ENCODE results near the gene ASS1. TPM values are rescaled to one million over a fixed set of nuclear protein-coding genes. Genes with fewer than 3 reads are reported as not detected.
"Not testable (repeated sequence)": the region's sequence is repeated elsewhere in the genome, so short reads cannot be mapped to it uniquely, and the experiment has no call there.

The ASS1 gene
- total and polyA plus RNA-seq, 3 experiments from 2014 or later, result 2.3 to 3.4 TPM; not detected in 1

GRCh38 chr9:130433947-130434262 lies 10.9 kb upstream of the ASS1 start:
- H3K4me1 Mint-ChIP-seq, result peaks cover 0 to 9% (median 0%) of the 10 kb centered on the region in 3 donors
- Histone ChIP-seq H3K4me1 (ENCODE audit: insufficient read depth, low read length) (no peaks in the 10 kb centered on the region), H3K27me3 (ENCODE audit: insufficient read depth, low read length, poor library complexity, severe bottlenecking) (peaks cover 5% of the 10 kb centered on the region), H3K27ac (ENCODE audit: low read depth, low read length) (no peak overlapping the region), H3K4me3 (ENCODE audit: low read length) (no peak overlapping the region), H3K9me3 (ENCODE audit: low read length) (no peaks in the 10 kb centered on the region), H3K36me3 (ENCODE audit: insufficient read depth, low read length) (no peaks in the 10 kb centered on the region)
- H3K9me3 Mint-ChIP-seq, result peaks cover 0 to 4% (median 3%) of the 10 kb centered on the region in 5 donors
- CTCF ChIA-PET, result no interaction called here
- H3K27me3 Mint-ChIP-seq, result peaks cover 32 to 49% of the 10 kb centered on the region in 2 donors
- no peaks in the 10 kb centered on the region for H3K36me3 Mint-ChIP-seq
- H3K27ac Mint-ChIP-seq, result no peak overlapping the region
- peak overlapping the region in 2 of 7 donors; percentile 9 to 32 for H3K4me3 Mint-ChIP-seq
- no peak for DNase-seq
- POLR2A ChIA-PET, result no interaction called here

- DNase-seq; H3K36me3 Mint-ChIP-seq; H3K9me3 ChIP-seq (ENCODE audit: low read length); H3K4me3 ChIP-seq (ENCODE audit: low read length); POLR2A ChIA-PET; H3K4me1 Mint-ChIP-seq; H3K27ac Mint-ChIP-seq; H3K36me3 ChIP-seq (ENCODE audit: insufficient read depth, low read length); H3K9me3 Mint-ChIP-seq; H3K27me3 ChIP-seq (ENCODE audit: insufficient read depth, low read length, poor library complexity, severe bottlenecking); H3K4me1 ChIP-seq (ENCODE audit: insufficient read depth, low read length); H3K27ac ChIP-seq (ENCODE audit: low read depth, low read length); CTCF ChIA-PET; H3K4me3 Mint-ChIP-seq: not testable (repeated sequence)
- H3K27me3 Mint-ChIP-seq, result peaks cover 32 to 53% of the 10 kb centered on the region in 2 donors
Measured at GRCh38 chr9:130434656-130435055, 10.1 kb upstream of the ASS1 start.

- DNase-seq, result no peak
- H3K9me3 ChIP-seq (ENCODE audit: low read length), result no peaks in the 10 kb centered on the region
- POLR2A ChIA-PET, result no interaction called here
- H3K4me1 ChIP-seq (ENCODE audit: insufficient read depth, low read length), result no peaks in the 10 kb centered on the region
- no peak overlapping the region for H3K27ac ChIP-seq (ENCODE audit: low read depth, low read length)
- Mint-ChIP-seq H3K27me3 (peaks cover 34 to 51% of the 10 kb centered on the region in 2 donors), H3K4me1 (peaks cover 0 to 9% (median 0%) of the 10 kb centered on the region in 3 donors), H3K27ac (no peak overlapping the region), H3K36me3 (peaks cover 0 to 19% (median 0%) of the 10 kb centered on the region in 3 donors), H3K4me3 (no peak overlapping the region), H3K9me3 (peaks cover 13 to 22% (median 19%) of the 10 kb centered on the region in 5 donors)
- no peak overlapping the region for H3K4me3 ChIP-seq (ENCODE audit: low read length)
- H3K27me3 ChIP-seq (ENCODE audit: insufficient read depth, low read length, poor library complexity, severe bottlenecking), result no peaks in the 10 kb centered on the region
- no peaks in the 10 kb centered on the region for H3K36me3 ChIP-seq (ENCODE audit: insufficient read depth, low read length)
- CTCF ChIA-PET, result no interaction called here
Measured at GRCh38 chr9:130437011-130437789, 7.6 kb upstream of the ASS1 start.

GRCh38 chr9:130438382-130438981 lies 6.3 kb upstream of the ASS1 start:
- peaks cover 14 to 21% (median 19%) of the 10 kb centered on the region in 5 donors for H3K9me3 Mint-ChIP-seq
- no peak overlapping the region for H3K4me3 Mint-ChIP-seq
- DNase-seq, result no peak
- CTCF ChIA-PET, result interaction anchor here (0.7 kb wide), 1 partner anchor 17 kb away, joined by 3 read pairs; no protein-coding TSS in a partner anchor
- no peak overlapping the region for H3K27ac ChIP-seq (ENCODE audit: low read depth, low read length)
- H3K4me1 Mint-ChIP-seq, result no peaks in the 10 kb centered on the region
- H3K4me1 ChIP-seq (ENCODE audit: insufficient read depth, low read length), result no peaks in the 10 kb centered on the region
- H3K27ac Mint-ChIP-seq, result no peak overlapping the region
- POLR2A ChIA-PET, result no interaction called here
- H3K9me3 ChIP-seq (ENCODE audit: low read length), result no peaks in the 10 kb centered on the region
- peaks cover 1% of the 10 kb centered on the region for H3K27me3 ChIP-seq (ENCODE audit: insufficient read depth, low read length, poor library complexity, severe bottlenecking)
- H3K36me3 Mint-ChIP-seq, result peaks cover 0 to 19% (median 0%) of the 10 kb centered on the region in 3 donors
- H3K4me3 ChIP-seq (ENCODE audit: low read length), result no peak overlapping the region
- peaks cover 39 to 47% of the 10 kb centered on the region in 2 donors for H3K27me3 Mint-ChIP-seq
- no peaks in the 10 kb centered on the region for H3K36me3 ChIP-seq (ENCODE audit: insufficient read depth, low read length)

GRCh38 chr9:130441031-130441430 lies 3.7 kb upstream of the ASS1 start:
- POLR2A ChIA-PET, result no interaction called here
- Histone ChIP-seq H3K9me3 (ENCODE audit: low read length) (no peaks in the 10 kb centered on the region), H3K27me3 (ENCODE audit: insufficient read depth, low read length, poor library complexity, severe bottlenecking) (peaks cover 3% of the 10 kb centered on the region), H3K4me1 (ENCODE audit: insufficient read depth, low read length) (no peaks in the 10 kb centered on the region), H3K4me3 (ENCODE audit: low read length) (no peak overlapping the region), H3K36me3 (ENCODE audit: insufficient read depth, low read length) (no peaks in the 10 kb centered on the region), H3K27ac (ENCODE audit: low read depth, low read length) (no peak overlapping the region)
- Mint-ChIP-seq H3K27me3 (peaks cover 27 to 43% of the 10 kb centered on the region in 2 donors), H3K4me3 (no peak overlapping the region), H3K9me3 (peaks cover 14 to 21% (median 19%) of the 10 kb centered on the region in 5 donors), H3K27ac (no peak overlapping the region), H3K4me1 (peaks cover 0 to 4% (median 2%) of the 10 kb centered on the region in 3 donors), H3K36me3 (peaks cover 0 to 19% (median 0%) of the 10 kb centered on the region in 3 donors)
- CTCF ChIA-PET, result no interaction called here
- no peak for DNase-seq

- Histone ChIP-seq H3K36me3 (ENCODE audit: insufficient read depth, low read length) (no peaks in the 10 kb centered on the region), H3K27ac (ENCODE audit: low read depth, low read length) (no peak overlapping the region), H3K27me3 (ENCODE audit: insufficient read depth, low read length, poor library complexity, severe bottlenecking) (peaks cover 3% of the 10 kb centered on the region), H3K4me1 (ENCODE audit: insufficient read depth, low read length) (no peaks in the 10 kb centered on the region), H3K4me3 (ENCODE audit: low read length) (no peak overlapping the region), H3K9me3 (ENCODE audit: low read length) (no peaks in the 10 kb centered on the region)
- no peak for DNase-seq
- POLR2A ChIA-PET, result no interaction called here
- Mint-ChIP-seq H3K4me1 (peaks cover 0 to 5% (median 2%) of the 10 kb centered on the region in 3 donors), H3K4me3 (peak overlapping the region in 1 of 7 donors; percentile 63), H3K27me3 (peaks cover 23 to 47% of the 10 kb centered on the region in 2 donors), H3K36me3 (peaks cover 0 to 19% (median 0%) of the 10 kb centered on the region in 3 donors), H3K9me3 (peaks cover 14 to 21% (median 19%) of the 10 kb centered on the region in 5 donors), H3K27ac (no peak overlapping the region)
- CTCF ChIA-PET, result no interaction called here
Measured at GRCh38 chr9:130442746-130443455, 1.9 kb upstream of the ASS1 start.

GRCh38 chr9:130443456-130443801 lies 1.3 kb upstream of the ASS1 start:
- no peaks in the 10 kb centered on the region for H3K4me1 ChIP-seq (ENCODE audit: insufficient read depth, low read length)
- no peaks in the 10 kb centered on the region for H3K9me3 ChIP-seq (ENCODE audit: low read length)
- H3K36me3 Mint-ChIP-seq, result peaks cover 0 to 19% (median 0%) of the 10 kb centered on the region in 3 donors
- ChIA-PET CTCF (no interaction called here), POLR2A (no interaction called here)
- H3K4me3 Mint-ChIP-seq, result peak overlapping the region in 4 of 7 donors; percentile 23 to 45 (median 34)
- peaks cover 14 to 21% (median 19%) of the 10 kb centered on the region in 5 donors for H3K9me3 Mint-ChIP-seq
- H3K4me3 ChIP-seq (ENCODE audit: low read length), result no peak overlapping the region
- H3K4me1 Mint-ChIP-seq, result peaks cover 0 to 5% (median 2%) of the 10 kb centered on the region in 3 donors
- peaks cover 3% of the 10 kb centered on the region for H3K27me3 ChIP-seq (ENCODE audit: insufficient read depth, low read length, poor library complexity, severe bottlenecking)
- no peaks in the 10 kb centered on the region for H3K36me3 ChIP-seq (ENCODE audit: insufficient read depth, low read length)
- peak overlapping the region in 1 of 8 donors; percentile 10 for H3K27ac Mint-ChIP-seq
- peaks cover 24 to 52% of the 10 kb centered on the region in 2 donors for H3K27me3 Mint-ChIP-seq
- DNase-seq, result no peak
- no peak overlapping the region for H3K27ac ChIP-seq (ENCODE audit: low read depth, low read length)

Data from CD8-positive, alpha-beta memory T cell (primary cell).